Rectal smooth muscle tissue (tissue), 1 donor: Measurements from ENCODE around the gene HHIPL2.
"Not testable (repeated sequence)": the region's sequence is repeated elsewhere in the genome, so short reads cannot be mapped to it uniquely, and the experiment has no call there.

ENCODE experiments used
- H3K27ac ChIP-seq: one replicate; pipeline ENCODE4 v1.7.0; 2013; ENCODE audit warnings: low read depth, low read length, inconsistent platforms
- H3K27me3 ChIP-seq: one replicate; pipeline ENCODE4 v1.7.0; 2013; ENCODE audit warnings: low read length; ENCODE audit not compliant: control insufficient read depth, insufficient read depth
- H3K36me3 ChIP-seq: one replicate; pipeline ENCODE4 v1.7.0; 2013; ENCODE audit warnings: low read length; ENCODE audit not compliant: control insufficient read depth, insufficient read depth
- H3K4me1 ChIP-seq: one replicate; pipeline ENCODE4 v1.7.0; 2013; ENCODE audit warnings: low read length; ENCODE audit not compliant: control insufficient read depth, insufficient read depth
- H3K4me3 ChIP-seq: one replicate; pipeline ENCODE4 v1.7.0; 2013; ENCODE audit warnings: low read length
- H3K9ac ChIP-seq: one replicate; pipeline ENCODE4 v1.7.0; 2013; ENCODE audit warnings: low read length

Gene HHIPL2

DNA sequence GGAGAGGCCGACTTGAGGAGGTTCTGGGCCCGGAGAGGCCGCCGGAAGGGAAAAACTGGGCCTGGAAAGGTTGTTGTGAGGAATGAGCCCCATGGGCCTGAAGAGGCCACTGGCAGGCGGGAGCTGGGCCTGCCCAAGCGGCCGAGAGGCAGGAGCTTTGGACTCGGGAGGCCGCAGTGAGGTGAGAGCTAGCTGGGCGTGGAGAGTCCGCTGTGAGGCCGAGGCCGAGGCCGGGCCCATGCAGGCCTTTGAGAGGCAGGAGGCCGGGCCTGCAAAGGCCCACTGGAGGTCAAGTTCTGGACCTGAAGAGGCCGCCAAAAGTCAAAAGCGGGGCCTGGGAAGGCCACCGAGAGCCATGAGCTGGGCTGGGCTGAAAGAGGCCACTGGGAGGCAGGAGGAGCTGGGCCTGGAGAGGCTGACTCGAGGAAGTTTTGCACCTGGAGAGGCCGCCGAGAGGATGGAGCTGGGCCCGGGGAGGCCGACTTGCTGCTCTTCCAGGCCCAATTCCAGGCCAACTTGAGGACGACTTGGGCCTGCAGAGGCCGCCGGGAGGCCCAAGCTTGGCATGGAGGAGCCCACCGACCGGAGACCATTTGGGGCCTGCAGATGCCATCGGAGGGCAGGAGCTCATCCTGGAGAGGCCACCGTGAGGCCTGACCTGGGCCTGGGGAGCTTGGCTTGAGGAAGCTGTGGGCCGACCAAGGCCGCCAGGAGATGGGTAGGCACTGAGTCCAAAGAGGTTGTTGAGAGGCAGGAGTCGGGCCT lies 74.9 kb downstream of the HHIPL2 start:
- H3K27ac ChIP-seq, H3K36me3 ChIP-seq, H3K9ac ChIP-seq, H3K27me3 ChIP-seq, H3K4me3 ChIP-seq, H3K4me1 ChIP-seq: not testable (repeated sequence)
